Regular cardiac myocyte (primary cell): ENCODE data around the gene SORL1. TPM values are rescaled to one million over a fixed set of nuclear protein-coding genes. Genes with fewer than 3 reads are reported as not detected.

ENCODE experiments used
- total RNA-seq: library from RNA; depleted of rRNA; stranded (reverse); fragments of >200 nt; gene quantifications from 2 replicates; pipeline ENCODE4 v1.2.3, GENCODE V29; 2014

Gene SORL1
- total RNA-seq = 1.7 and 5.2 TPM in 2 replicates

GRCh38 chr11:121451986-121452608, at the start of gene SORL1:
SORL1 (plus strand) TSS chr11:121452314; CDS start chr11:121452332, 18 bp downstream.

GRCh38 chr11:121452609-121453150, 566 bp downstream of the SORL1 start, which contains the start of gene SORL1-AS1:
SORL1-AS1 (minus strand) TSS chr11:121452967.

Other genes with a start within 250 kb of the SORL1 start
- 44.3 and 68.2 TPM in 2 replicates for gene SC5D, start 159.5 kb upstream of the SORL1 start, total RNA-seq